ENCODE results near the gene DAP. TPM values are rescaled to one million over a fixed set of nuclear protein-coding genes. Genes with fewer than 3 reads are reported as not detected.

DAP gene
- total and polyA plus RNA-seq, 2 of the 13 experiments (the other 11 are each of a cell fraction or from before 2014, with no cell fraction given): 22.0 to 57.5 TPM

- TF ChIP-seq ARID4A (CRISPR knock-in tag; IDR thresholded peaks at IDR 0.05; ENCODE audit: borderline replicate concordance): peak; percentile 17; the same call in 1 of the 2 replicates
- no peak for TF ChIP-seq ZNF577 (CRISPR knock-in tag; IDR thresholded peaks at IDR 0.05; ENCODE audit: borderline replicate concordance, low read depth)
- no peak for TF ChIP-seq JDP2 (CRISPR knock-in tag; IDR thresholded peaks at IDR 0.05; ENCODE audit: borderline replicate concordance)
- TF ChIP-seq TRIM22 (IDR thresholded peaks at IDR 0.05): no peak
- TF ChIP-seq ZBTB25 (CRISPR knock-in tag; IDR thresholded peaks at IDR 0.05): peak; percentile 29; the same call in 1 of the 2 replicates
- no peak for TF ChIP-seq MED8 (CRISPR knock-in tag; IDR thresholded peaks at IDR 0.05; ENCODE audit: insufficient replicate concordance)
- TF ChIP-seq AKAP8 (CRISPR knock-in tag; IDR thresholded peaks at IDR 0.05): no peak
- TF ChIP-seq ZNF18 (CRISPR knock-in tag; IDR thresholded peaks at IDR 0.05; ENCODE audit: insufficient replicate concordance): peak; percentile 32
- no peak for TF ChIP-seq ZNF414 (CRISPR knock-in tag; IDR thresholded peaks at IDR 0.05)
- TF ChIP-seq ZNF33B (CRISPR knock-in tag; IDR thresholded peaks at IDR 0.05): no peak
- TF ChIP-seq RFX5 (IDR thresholded peaks at IDR 0.05; ENCODE audit: low read depth, low read length): no peak
- TF ChIP-seq ZUFSP (CRISPR knock-in tag; IDR thresholded peaks at IDR 0.05; ENCODE audit: borderline replicate concordance): no peak
- no peak for TF ChIP-seq ZNF749 (CRISPR knock-in tag; IDR thresholded peaks at IDR 0.05; ENCODE audit: borderline replicate concordance)
- TF ChIP-seq STAT5B (CRISPR knock-in tag; IDR thresholded peaks at IDR 0.05): no peak
These were observed 726 bp downstream of the DAP start (continued) for GRCh38 chr5:10760096-10760920.

Data from HepG2 (cell line).